DMS153 treated with DMSO at 0.1 percent for 48 hours (cell line): ENCODE results near the gene ATXN7L1.

Experiments used
- DNase-seq: peaks from one replicate; lab custom pipeline; 2025; ENCODE audit not compliant: unreplicated experiment; lab: John Stamatoyannopoulos, UW

Gene ATXN7L1

DNA sequence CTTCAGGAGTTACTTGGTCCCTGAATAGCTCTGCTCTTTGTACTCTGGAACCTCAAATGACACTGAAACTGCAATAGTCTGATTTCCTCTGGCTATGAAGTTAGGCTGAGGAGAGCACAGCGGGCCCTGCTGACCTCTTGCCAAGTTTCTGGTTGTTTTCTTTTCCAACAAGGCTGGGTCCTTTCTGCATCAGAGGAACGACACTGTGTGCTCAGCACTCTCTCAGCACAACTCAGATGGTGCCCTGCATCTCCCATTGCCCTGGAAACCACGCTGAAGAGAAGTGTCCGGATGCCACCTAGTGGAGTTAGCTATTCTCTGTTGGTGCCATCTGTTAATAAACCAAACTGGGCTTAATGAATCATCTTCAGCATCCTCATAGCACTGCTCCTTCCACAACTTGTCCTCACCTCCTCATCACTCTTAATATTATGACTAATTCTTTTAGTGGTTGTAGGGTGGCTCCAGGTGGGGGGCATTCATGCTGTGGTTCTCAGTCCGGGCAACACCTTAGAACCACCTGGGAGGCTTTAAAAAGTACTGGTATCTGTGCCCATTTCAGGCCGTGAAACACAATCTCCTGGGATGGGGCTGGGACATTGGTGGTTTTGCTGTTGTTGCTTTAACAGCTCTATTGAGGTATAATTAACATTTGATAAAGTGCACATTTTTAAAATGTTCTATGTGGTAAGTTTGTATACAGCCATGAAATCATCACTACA is 286.9 kb downstream of the ATXN7L1 start:
- peak; percentile 70 for DNase-seq

DNA sequence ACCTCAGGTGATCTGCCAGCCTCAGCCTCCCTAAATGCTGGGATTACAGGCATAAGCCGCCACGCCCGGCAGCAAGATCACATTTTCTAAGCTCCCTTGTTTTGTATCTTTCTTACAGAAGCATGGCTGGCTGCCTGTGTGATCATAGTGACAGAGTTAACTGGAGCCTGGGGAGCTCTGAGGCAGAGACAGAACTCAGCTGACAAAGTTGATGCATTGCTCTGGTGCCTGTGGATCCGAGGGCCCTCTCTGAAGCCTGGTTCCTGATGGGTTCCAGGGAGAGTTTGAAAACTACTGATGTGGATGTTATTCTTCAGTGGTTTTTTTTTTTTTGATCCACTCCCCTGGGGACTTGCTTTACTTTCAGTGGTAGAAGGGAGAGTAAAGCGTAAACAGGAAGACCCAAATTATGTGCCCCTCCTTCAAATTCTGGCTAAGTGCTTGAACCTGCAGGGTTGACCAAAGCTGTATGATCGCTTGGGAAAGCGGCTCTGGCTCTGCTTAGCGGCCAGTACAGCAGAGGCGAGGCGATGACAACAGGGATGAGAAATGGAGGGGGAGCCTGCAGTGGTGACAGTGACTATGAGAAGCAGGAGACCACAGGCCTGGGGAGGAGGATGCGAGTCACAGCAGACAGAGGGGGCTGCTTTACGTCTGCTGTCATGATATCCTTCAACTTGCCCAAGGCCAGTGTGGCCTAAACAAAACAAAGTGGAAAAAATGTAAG is 288.3 kb downstream of the ATXN7L1 start:
- no peak for DNase-seq

DNA sequence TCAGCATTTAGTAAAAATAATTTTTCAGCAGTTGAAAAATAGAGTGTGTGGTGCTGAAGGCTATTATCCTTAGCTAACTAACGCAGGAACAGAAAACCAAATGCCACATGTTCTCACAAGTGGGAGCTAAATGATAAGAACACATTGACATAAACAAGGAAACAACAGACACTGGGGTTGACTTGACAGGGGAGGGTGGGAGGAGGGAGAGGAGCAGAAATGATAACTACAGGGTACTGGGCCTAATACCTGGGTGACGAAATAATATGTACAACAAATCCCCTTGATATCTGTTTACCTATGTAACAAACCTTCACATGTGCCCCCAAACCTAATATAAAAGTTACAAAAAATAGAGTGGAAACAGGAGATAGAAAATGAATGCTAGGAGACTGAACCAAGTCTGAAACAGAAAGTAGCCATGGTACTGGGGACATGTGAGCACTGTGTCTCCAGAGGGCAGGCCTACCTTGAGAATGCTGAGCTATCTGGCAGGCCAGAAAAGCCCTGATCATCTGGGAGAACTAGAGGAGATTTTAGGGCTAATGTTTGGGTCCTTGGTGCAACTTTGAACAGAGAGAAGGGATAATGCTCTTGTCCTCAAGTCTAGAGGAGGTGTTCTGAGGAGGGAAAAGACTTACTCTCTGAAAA is 290.4 kb downstream of the ATXN7L1 start:
- no peak for DNase-seq

DNA sequence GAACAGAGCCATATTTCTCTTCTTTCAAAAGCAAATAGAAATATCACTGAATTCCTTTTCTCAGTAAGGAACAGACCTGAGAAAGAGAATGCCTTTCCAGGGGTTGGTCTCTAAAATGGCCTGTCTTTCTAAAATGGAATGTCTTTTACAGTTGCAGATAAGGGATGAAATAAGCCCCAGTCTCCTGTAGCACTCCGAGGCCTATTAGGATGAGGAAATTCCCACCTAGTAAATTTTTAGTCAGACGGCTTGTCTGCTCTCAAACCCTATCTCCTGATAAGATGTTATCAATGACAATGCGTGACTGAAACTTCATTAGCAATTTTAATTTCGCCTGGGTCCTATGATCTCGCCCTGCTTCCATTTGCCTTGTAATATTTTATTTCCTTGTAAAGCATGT is 292.2 kb downstream of the ATXN7L1 start:
- no peak for DNase-seq

DNA sequence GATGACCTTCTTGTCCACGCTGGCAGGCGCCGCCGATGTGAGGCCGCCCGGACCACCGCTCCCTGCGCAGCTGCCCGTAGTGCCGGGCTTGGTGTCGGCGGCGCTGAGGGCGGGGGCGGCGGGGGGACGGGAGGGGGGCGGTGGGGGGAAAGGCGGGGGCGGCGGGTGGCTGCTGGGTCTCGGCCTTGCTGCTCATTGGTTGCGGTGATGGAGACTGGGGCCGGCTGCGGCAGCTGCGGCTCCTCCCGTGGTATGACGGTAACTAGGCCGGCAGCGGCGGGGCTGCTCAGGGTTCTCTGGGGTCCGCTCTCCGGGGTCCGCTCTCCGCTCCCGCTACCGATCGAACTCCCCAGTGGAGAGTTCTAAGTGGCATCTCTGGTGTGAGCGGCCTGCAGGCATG is 293.3 kb downstream of the ATXN7L1 start:
- DNase-seq, result no peak

DNA sequence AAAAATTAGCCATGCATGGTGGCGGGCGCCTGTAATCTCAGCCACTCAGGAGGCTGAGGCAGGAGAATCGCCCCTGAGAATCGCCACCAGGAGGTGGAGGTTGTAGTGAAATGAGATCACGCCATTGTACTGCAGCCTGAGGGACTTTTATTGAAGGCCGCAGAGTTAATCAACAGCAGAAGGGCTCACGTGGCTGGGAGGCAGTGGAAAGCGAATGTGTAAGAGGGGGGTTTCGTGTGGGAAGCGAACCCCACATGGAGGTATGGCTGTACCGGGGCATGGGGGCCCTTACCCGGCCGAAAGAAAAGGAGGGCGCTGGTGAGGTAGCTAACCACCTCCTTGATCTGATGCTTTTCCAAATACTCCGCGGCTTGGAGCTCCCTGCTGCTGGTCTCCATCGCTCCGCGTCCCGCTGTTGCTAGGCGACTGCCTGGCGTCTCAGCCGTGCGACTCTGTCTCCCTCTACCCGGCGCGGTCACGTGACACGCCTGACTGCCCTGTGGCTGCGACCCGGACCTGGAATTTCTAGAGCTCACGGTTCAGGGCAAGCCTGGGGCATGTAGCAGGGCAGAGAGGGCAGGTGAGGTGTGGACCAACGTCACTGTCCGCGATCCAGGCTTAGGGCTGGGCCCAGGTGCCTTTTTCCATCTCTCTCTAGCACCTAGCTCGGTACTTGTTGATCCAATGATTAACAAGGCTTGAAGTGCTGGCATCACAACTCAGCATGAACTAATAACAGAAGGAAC is 295.2 kb downstream of the ATXN7L1 start, which contains the start of gene EFCAB10:
TSS of gene EFCAB10 (minus strand) at position 428 of the 746 bp plus-strand sequence. CDS start at position 398, 30 bp downstream.
- peak; percentile 71 for DNase-seq

DNA sequence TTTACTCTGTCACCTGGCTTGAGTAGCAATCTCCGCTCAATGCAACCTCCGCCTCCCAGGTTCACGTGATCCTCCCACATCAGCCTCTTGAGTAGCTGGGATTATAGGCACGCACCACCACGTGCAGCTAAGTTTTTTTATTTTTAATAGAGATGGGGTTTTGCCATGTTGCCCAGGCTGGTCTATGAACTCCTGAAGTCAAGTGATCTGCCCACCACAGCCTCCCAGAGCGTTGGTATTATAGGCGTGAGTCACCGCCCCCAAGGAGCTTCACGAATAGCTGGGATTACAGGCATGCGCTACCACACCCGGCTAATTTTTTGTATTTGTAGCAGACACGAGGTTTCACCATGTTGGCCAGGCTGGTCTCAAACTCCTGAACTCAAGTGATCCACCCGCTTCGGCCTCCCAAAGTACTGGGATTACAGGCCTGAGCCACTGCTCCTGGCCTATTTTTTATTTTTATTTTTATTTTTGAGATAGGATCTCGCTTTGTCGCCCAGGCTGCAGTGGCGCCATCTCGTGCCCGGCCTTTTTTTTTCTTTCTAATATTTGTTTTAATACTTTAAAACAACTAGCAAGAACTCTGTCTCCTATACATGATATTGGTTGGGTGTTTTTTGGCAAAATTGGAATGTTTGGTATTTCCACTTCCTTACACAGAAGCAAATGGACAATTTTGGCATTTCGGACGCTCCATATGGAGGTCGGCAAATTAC is 296.2 kb downstream of the ATXN7L1 start:
- no peak for DNase-seq

DNA sequence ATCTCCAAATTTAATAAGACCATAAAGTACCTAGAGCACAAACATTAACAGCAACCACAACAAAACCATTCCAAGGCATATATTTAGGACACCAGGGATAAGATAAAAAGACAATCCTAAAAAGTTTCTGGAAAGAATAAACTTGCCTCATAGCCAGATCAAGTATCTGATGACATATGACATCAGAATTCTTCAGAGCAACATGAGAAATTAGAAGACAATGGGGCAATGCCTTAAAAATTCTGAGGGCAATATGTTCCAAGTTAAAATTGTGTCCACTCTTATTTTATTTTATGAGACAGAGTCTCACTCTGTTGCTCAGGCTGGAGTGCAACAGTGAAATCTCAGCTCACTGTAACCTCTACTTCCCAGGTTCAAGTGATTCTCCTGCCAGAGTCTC is 297.9 kb downstream of the ATXN7L1 start:
- no peak for DNase-seq

DNA sequence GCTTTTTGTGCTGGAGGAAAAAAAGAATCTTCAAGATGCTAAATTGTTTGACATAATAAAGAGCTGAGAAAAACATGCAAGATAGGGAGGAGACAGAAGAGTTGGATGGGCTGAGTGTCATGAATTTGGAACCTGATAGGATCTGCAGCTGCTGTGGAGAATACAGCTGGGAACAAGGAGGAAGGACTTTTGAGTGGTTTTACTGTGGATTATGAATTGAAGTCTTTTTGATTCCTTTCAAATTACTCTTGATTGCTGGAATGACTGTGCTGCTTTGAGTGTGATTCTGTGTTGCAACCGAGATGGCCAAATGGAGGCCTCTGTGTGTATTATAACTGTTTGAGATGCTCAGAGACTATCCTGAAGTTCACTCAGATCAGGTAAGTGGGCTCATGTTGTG is 299.1 kb downstream of the ATXN7L1 start:
- DNase-seq, result no peak

DNA sequence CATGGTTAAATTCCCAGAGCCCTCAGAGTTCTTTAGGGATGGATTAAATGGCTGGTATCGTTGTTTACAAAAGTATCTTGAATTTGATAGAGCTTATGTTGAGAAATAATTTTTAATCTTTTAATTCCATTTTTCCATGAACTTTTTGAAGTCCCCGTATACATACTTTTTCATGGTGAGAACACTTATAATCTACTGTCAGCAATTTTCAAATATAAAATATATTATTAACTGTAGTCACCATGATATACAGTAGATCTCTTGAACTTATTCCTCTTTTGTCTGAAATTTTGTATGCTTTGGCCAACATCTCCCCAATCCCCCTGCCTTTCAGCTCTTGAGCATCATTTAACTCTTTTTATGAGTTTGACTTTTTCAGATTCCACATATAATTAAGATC is 304.5 kb downstream of the ATXN7L1 start:
- DNase-seq, result no peak

DNA sequence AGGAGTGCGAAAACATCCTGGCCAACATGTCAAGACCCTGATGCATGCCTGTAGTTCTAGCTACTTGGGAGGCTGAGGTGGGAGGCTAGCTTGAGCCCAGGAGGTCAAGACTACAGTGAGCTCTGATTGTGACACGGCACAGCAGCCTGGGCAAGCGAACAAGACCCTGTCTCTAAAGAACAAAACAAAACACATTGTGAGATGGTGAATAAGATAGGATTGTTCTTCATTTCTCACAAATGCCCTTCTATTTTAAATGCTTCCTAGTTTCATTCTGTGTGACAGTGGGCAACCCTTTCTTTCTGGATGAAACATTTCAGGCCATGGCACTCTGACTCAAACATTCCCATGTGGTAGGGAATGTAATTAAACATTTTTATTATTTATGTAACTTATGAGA is 308.6 kb downstream of the ATXN7L1 start:
- DNase-seq, result no peak

DNA sequence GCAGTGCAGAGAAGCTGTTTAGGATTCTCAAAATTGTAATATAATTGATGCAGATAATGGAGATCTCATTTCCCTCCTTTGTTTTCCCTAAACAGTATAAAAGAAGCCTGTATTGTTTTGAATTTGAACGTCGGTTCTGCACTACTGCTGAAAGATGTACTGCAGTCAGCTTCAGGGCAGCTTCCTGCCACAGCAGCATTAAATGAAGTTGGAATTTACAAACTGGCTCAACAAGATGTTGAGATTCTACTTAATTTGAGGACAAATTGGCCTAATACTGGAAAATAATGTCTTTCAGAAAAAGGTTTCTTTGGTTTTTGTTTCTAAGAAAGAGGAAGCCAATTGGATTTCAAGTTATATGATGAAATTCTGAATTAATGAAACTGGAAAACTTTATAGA is 309.4 kb downstream of the ATXN7L1 start:
- DNase-seq, result no peak

DNA sequence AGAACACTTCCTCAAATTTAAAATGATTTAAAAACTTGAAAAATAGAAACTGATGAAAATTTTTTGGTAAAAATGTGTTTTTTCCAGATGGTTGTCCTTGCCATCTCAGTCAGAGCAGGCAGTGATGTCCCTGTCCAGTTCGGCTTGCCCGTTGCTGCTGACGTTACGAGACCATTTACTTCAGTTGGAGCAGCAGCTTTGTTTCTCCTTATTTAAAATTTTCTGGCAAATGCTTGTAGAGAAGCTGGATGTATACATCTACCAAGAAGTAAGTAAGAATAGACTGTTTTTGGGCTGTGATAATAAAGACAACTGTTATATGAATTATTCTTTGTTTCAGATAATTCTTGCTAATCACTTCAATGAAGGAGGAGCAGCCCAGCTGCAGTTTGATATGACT is 311.2 kb downstream of the ATXN7L1 start:
- DNase-seq, result no peak

DNA sequence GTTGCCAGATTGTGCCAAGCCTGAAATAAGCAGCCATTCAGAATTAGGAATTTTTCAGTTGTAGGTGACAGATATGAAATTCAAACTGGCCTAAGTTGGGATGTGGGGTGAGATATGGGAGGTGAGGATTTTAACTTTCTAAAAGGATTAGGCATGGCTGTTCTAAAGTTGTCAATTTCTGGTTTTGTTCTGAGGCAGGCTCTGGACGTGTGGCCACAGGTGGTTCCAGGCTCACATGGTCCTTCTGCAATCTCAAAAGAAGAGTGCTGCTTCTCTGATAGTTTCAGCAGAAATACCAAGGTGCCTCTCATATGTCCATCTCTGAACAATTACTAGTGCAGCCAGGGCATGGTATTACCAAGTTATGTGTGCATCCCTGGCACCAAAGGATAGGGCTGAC is 316.5 kb downstream of the ATXN7L1 start:
- DNase-seq, result no peak
